RWPE1 (cell line): ENCODE data around the gene RASSF3.

Source experiments
- CTCF ChIA-PET: fragments of 350-600 bp; sonication (Branson Sonifier 250); formaldehyde crosslinking; extraction: SDS; loops from one replicate; lab custom pipeline; 2021; lab: Yijun Ruan, JAX
- POLR2A ChIA-PET: fragments of 400-600 bp; formaldehyde crosslinking; extraction: SDS; loops from one replicate; lab custom pipeline; 2020; ENCODE audit warnings: antibody characterized with exemption; ENCODE audit not compliant: low non-redundant PET; lab: Yijun Ruan, JAX
- DNase-seq: peaks from one replicate; pipeline ENCODE4 v3.0.0; 2012; ENCODE audit warnings: low spot score
- H3K27ac ChIP-seq: fragments of 450-650 bp; 2 replicates; pipeline ENCODE4 v1.5.1; 2017
- CTCF ChIP-seq: fragments of 450-650 bp; conservative IDR thresholded peaks from 2 replicates; pipeline ENCODE4 v1.5.1; 2017; ENCODE audit warnings: low read depth, mild to moderate bottlenecking

Gene RASSF3

GRCh38 chr12:64709429-64709828, 99.1 kb downstream of the RASSF3 start:
- POLR2A ChIA-PET, result no interaction called here

GRCh38 chr12:64713376-64713775, 103.1 kb downstream of the RASSF3 start:
- TF ChIP-seq CTCF, result no peak
- CTCF ChIA-PET, result no interaction called here
- POLR2A ChIA-PET, result no interaction called here
- H3K27ac ChIP-seq, result no peak overlapping the region
- no peak for DNase-seq

More at GRCh38 chr12:64709429-64709828, 99.1 kb downstream of the RASSF3 start:
- DNase-seq, result no peak
- CTCF ChIA-PET, result no interaction called here
- H3K27ac ChIP-seq, result no peak overlapping the region
- TF ChIP-seq CTCF, result no peak

GRCh38 chr12:64714551-64714968, 104.3 kb downstream of the RASSF3 start:
- H3K27ac ChIP-seq, result no peak overlapping the region
- TF ChIP-seq CTCF, result no peak
- DNase-seq, result no peak
- POLR2A ChIA-PET, result no interaction called here
- CTCF ChIA-PET, result interaction anchor here (1.9 kb wide), 1 partner anchor 7 kb away, joined by 5 read pairs; no protein-coding TSS in a partner anchor

GRCh38 chr12:64716371-64716770, 106.1 kb downstream of the RASSF3 start:
- no peak for TF ChIP-seq CTCF
- no peak overlapping the region for H3K27ac ChIP-seq
- ChIA-PET CTCF (interaction anchor here (1.9 kb wide), 1 partner anchor 9 kb away, joined by 5 read pairs; no protein-coding TSS in a partner anchor), POLR2A (no interaction called here)
- DNase-seq, result no peak

- POLR2A ChIA-PET, result no interaction called here
- H3K27ac ChIP-seq, result no peak overlapping the region
- TF ChIP-seq CTCF, result no peak
- no peak for DNase-seq
- CTCF ChIA-PET, result interaction anchor here (1.9 kb wide), 1 partner anchor 10 kb away, joined by 5 read pairs; no protein-coding TSS in a partner anchor
Observed at GRCh38 chr12:64716839-64717455, 106.7 kb downstream of the RASSF3 start.

- no peak for DNase-seq
- ChIA-PET CTCF (interaction anchor here (1.5 kb wide), 1 partner anchor 169 kb away, joined by 5 read pairs; no protein-coding TSS in a partner anchor), POLR2A (no interaction called here)
- H3K27ac ChIP-seq, result no peak overlapping the region
- TF ChIP-seq CTCF, result no peak
Observed at GRCh38 chr12:64718649-64719048, 108.4 kb downstream of the RASSF3 start.
